GM19467 (cell line): ENCODE measurements around the gene RALGAPA2.

Experiments
- ATAC-seq: cut with Tn5 transposase; IDR thresholded peaks from one replicate; pipeline ENCODE4 v1.9.1; 2021; ENCODE audit warnings: mild to moderate bottlenecking, moderate library complexity; ENCODE audit not compliant: unreplicated experiment

The RALGAPA2 gene

DNA sequence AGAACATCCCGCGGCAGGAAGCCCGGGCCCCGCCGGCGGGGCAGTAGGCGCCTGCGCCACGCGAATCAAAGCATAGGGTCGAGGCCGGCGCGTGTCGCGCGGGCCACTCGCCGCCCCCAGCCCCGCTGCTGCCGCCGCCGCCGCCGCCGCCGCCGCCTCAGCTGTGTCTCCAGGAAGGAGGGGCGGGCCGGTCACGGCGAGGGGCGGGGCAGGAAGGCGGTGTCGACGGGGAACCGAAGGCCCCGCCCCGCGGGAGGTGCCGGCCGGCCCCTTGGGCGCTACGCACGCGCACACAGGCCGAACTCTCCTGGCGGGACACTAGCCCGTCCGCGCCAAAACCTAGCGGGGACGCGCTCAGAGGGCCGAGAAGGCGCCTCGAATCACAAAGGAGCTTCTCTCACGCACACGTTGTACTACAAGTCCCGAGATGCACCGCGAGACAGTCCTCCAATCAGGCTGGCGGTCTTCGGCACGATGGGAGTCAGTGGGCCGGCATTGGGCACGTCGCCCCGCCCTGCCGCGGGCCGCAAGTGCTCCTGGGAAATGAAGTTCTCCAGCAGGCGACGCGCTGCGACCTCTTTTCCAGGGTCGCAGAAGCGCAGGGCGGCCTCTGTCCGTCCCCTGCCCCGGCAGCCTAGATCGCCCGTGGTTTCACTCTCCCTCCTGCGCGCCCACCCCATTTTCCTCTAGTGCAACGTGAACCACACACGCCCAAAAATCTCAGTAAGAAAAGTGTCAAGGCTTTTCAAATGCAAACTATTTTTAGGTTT, at the start of gene RALGAPA2:
TSS of gene RALGAPA2 (minus strand) at position 171 of the 770 bp plus-strand sequence. CDS start at position 7, 164 bp downstream.
- ATAC-seq, result peak; percentile 97

DNA sequence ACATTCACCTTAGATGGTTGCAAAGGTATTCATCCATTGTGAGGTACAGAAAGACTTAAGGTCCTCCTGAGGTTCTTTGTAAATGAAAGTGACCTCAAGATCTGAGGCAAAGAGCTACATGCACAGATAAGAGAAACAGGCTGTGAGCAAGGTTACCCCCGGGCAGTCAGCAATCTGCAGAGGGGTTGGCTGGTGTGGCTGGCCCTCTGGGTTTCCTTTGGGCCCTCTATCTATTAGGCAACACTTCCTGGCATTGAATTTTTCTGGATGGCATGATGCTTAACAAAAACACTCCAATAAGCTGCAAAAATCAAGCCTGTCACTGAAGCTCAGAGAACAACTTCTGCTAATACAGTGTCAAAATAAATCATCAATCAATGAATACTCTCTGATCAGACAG, 48.9 kb upstream of the RALGAPA2 start:
- no peak for ATAC-seq

DNA sequence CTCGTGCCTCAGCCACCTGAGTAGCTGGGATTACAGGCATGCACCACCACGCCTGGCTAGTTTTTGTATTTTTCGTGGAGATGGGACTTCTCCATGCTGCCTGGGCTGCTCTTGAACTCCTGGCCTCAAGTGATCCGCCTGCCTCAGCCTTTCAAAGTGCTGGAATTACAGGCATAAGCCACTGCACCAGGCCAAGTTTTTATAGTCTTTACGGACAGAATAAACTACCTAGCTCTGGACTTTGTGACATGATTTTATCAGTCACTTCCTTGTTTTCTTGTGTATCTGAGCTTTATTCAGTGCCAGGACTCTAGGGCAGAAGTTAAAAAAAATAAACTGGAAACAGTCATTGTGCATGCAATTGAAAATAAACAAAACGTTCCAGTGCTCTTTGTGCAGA, 46.7 kb upstream of the RALGAPA2 start:
- no peak for ATAC-seq

DNA sequence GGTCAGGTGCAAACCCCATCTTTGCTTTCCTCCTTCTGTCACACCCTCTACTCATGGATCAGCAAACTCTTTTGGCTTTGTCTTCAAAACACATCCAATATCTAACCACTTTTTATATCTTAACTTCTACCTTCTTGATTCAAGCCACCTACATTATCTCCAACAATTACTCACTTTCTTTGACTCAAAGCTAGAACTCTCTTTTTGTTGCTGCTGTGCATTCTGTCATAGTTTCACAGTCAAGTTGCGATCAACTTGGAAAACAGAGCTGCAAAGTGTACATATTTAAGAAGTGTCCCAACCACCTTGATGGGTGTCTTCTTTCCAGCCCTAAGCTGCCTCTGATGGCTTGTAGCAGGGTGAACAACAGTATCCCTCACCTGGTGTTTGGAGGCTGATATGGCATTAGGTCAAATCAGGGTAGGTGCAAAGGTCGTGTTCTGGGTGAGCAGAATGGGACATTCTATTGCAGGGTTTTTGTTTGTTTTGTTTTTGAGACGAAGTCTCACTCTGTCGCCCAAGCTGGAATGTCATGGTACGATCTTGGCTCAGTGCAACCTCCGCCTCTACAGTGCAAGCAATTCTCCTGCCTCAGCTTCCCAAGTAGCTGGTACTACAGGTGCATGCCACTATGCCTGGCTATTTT, 43.4 kb upstream of the RALGAPA2 start:
- no peak for ATAC-seq

DNA sequence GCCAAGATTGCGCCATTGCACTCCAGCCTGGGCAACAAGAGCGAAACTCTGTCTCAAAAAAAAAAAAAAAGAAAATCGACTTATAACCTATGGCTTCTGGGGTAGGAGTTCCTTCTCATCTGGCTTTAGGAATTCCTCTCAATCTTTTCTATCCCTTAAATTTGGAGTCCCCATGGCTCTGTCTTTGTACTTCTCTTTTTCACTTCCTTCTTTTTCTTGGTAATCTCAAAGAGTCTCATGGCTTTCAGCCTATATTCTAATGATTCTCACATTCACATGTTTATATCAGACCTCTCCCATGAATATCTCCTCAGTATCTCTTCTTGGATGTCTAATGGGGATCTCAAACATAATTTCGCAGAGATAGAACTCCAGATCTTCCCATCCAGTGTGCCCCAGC, 42.8 kb upstream of the RALGAPA2 start:
- ATAC-seq, result no peak

DNA sequence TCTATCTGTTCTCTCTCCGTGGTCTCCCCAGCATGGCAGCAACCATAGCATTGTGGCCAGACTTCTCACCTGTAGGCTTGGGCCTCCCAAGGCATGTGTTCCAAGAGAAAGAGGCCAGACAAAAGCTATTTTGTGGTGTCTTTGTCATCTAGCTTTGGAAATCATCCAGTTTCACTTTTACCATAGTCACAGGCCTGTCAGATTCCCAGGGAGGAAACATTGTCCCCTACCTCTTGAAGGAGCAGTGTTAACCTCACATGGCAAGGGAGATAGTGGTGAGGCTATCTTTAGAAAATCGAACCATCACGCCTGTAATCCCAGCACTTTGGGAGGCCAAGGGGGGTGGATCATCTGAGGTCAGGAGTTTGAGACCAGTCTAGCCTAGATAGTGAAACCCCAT, 42.3 kb upstream of the RALGAPA2 start:
- ATAC-seq, result no peak

DNA sequence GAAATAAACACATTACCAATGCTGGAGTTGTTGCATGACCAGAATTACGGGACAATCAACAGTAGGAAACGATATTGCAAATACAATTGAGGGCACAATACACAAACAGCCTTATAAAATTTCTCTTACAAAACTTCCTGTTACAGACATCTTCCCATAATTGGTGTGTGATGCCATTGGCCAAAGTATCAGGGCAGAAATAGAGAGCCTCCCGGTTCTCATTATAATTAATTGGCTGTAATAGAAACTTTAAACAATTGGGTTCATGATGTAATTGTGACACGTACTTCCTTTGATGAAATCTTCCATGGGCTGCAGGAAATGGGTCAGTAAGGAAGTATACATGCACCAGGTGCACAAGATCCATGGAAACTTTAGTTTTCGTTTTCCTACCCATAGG, 40.3 kb upstream of the RALGAPA2 start:
- no peak for ATAC-seq

DNA sequence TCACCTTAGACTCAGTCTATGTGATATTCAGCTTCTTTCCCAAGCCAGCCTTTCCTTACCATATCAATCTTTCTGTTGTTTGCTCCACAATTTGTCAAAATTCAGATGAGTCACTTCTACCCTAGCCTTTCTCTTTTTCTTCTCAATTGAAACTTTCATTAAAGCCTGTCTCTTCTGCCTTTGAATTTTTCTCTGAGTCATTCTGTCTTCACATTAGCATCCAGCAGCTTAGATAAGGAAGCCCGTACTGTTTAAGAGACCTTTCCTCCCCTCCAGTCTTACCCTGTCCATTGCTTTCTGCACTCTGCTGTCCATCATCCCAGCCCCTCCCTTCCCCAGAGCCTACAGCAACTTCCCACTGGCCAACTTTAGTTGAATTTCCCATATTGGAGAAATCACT, 34.9 kb upstream of the RALGAPA2 start:
- no peak for ATAC-seq

DNA sequence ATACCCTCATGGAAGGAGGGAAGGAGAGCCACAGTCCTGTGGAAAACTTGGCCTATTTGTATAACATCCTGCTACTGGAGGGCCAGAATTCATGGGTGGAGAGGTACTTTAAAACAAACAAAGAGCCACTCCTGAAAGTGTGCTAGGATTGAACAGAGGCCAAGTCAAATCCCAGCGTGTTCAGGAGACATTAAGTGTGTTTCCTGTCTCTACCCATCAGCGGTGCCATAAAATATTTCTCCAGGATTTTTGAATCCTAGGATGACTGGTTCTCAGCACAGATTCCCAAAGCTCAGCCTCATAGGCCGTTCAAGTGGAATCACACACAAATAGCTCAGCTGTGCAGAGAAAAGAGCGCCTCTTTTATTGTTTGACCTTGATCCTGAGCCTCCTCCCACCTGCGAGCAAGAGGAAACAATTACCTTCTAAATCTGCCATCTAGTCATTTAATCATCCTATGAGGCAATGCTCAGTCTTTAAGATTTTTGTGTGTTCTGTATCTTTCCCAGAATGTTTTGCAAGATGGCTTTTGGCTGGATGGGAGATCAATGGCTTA, 31.8 kb upstream of the RALGAPA2 start:
- ATAC-seq, result no peak

DNA sequence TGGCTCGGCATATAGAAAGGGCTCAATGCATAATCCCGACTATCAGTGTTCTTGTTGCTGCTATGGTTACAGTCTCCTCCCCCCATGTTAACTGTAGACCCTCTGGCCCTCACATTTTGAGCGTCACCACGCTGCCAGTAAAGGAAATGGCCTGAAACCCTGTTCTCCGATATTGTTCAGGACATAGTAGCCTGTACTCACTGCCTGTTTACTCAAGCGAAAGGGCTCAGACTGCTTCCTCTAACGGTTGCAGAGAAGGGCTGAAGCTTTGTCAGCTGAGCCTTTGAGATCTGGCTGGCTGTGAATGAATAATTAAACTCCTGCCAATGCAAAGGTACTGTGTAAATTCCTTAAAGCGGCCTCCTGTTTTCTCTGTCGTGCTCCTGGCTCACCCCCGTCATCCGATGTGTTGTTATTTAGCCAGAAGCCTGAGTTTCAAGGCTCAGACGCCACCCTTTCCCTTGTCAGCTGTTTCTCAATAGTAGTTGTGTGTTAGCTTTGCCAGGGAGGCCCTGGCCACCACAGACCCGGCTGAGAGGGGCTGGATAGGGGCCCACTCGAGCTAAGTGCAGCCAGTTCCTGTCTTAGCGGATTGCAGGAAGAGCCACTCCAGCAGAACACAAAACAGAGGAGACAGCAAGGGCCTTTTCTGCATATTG, 31.2 kb upstream of the RALGAPA2 start:
- no peak for ATAC-seq

DNA sequence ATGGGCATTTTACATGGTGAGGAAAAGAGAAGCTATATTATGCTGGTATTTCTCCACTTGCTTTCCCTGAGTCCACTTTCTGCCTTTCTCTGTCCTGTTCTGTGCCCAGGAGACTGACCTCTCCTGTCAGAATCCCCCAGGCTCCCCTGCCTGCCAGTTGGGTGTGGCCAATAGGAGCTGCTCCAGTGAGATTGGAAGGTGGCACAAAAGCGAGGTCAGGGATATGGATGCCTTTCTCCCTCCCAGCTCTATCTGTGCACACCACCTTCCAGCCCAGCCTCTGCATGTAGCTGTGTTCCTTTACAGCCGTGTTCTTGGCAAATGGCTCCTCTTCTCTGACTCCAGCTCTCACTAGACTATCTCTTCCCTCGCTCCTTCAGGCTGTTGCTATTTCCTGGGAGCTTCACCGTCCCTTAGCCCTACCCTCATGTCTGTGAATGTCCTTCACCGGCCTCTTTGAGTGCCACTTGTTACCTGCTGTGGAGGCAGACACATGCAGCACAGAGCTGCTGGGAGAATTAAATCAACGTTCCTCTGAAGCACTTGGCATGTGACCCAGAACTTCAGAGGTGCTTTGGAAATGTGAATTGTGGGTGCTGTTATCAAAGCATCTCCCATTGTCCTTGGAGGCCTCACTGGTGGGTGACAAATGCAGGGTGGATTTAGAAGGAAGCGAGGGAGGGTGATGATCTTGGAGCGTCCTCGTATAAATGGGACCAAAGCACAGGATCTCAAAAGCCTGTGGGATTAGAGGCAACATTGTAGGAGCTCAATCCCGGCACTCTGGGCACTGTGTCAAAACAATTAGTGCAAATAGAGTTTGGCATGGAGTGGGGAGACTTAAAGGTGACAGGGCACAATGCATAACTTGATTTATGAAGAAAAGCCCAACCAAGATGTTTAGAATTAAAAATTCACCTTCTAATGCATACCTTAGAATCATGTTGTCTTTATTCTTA, 28.9 kb upstream of the RALGAPA2 start:
- ATAC-seq, result no peak

DNA sequence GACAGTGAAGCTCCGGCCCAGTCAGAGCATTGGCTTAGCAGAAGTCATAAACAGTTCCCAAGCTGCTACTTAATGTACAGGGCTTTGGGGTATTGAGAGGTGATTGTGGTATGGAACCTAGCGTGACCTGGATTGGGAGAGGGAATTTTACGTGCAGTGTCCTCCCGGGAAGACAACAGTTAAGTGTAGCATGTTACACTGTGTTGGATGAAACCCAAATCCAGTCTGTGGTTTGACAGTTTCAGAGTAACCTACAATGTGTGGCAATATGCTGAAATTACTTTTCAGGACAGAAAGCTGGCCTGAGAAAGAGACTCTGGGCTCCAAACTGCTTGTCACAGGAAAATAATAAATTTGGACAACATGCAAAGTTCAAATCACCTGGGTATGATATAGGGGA, 28.1 kb upstream of the RALGAPA2 start:
- no peak for ATAC-seq

DNA sequence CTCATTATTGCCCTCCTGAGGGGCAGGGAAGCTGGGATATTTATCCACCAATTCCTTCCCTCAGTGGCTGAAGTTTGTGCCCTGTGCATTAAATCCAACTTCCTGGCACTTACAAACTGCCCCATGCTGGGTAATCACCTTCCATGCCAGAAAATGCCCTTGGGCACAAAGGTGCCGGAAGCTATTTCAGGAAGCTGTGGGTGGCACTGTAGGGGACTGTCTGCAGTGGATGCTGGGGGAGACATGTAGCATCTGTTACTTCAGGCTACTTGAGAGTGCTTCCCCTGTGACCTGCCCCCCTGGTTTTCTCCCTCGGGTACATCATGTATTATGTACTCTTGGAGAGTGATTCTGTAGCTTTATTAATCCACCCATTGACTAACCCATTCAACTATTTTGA, 24.7 kb upstream of the RALGAPA2 start:
- no peak for ATAC-seq

DNA sequence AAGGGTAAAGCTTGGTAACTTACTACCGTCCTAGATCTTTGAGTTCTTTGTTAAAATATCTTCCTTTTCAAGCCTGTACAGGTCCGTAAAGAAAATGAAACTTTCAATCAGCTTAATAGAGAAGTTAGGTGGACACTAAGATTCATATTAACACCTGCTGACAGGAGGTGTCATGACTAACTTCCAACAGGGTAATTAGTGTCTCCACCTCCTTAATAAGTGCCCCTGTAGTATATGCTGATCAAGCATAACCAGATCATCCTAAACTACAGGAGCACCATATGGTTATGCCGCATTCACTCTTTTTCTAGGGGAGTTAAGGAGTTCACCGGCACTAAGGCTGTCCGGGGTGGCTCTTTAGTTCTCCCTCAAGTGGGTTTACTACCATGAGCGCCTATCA, 23.9 kb upstream of the RALGAPA2 start:
- no peak for ATAC-seq

DNA sequence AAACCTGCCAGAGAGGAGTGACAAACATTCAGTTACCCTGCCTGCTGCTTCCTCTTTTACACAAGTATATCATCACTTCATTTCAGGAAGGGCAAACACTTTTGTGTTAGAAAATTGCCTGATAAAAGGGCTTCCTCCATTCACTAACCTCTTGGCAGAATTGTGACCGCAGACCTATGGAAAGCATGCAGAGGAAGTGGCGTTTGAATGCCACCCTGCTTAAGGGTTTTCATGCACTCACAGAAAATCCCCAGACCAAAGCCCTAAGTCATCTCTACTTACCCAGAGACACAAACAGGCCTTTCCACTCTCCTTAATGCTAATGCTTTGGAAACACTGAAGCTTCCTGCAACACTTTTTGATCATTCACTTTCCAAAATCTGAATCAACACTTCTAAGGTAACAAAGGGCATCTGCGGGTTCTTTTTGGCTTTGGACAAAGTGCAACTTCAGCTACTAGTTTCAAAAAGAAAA, 22.1 kb upstream of the RALGAPA2 start:
- no peak for ATAC-seq

DNA sequence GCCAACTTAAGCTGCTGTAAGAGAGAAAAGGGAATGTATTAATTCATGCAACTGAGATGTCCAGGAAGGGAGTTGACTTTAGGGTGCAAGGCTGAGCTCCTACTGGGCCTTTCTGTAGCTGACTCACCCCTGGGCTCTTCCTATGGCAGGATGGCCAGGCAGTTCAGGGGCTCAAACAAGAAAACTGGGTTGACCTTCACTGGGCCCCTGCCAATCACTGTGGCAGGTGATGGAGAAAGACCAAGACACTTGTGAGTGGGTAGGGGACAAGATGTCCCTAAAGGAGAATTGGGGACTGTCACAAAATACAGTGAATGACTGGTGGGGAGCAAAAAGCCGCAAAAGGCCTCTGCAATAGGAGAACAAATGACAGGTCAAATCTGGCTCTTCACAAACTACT, 21.5 kb upstream of the RALGAPA2 start:
- ATAC-seq, result no peak

DNA sequence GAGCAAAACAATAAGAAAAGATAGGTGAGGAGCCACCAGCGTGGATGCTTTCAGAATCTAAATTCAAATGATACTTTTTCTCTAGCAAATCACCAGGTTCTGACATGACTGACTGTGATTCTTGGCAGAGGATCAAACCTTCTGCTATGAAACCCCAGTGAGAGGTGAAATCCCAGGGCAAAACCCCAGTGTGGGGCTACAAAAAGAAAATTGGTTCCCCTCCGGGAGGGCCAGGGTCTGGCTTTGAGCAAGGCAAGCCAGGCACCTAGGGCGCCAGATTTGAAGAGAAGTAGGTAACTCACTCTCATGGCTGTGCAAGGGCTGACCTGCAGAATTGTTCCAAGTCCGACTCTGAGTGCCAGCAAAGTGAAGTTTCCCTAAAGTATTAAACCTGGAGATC, 20.2 kb upstream of the RALGAPA2 start:
- ATAC-seq, result no peak

DNA sequence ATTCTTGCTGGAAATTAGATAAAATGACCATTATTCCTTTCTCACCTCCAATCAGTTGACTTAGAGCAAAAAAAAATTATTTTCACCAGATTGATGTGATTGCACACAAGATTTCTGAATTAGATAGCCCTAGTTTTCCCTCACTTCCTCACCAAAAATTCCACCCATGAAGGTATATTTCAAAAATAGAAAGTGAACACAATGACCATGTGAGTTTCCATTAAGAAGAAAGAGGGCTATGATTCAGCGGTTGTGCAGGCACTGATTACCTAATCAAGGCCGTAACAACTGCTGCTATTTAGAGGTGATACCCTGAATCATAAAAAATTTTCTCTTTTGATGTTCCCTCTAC, 19.5 kb upstream of the RALGAPA2 start:
- ATAC-seq, result no peak

DNA sequence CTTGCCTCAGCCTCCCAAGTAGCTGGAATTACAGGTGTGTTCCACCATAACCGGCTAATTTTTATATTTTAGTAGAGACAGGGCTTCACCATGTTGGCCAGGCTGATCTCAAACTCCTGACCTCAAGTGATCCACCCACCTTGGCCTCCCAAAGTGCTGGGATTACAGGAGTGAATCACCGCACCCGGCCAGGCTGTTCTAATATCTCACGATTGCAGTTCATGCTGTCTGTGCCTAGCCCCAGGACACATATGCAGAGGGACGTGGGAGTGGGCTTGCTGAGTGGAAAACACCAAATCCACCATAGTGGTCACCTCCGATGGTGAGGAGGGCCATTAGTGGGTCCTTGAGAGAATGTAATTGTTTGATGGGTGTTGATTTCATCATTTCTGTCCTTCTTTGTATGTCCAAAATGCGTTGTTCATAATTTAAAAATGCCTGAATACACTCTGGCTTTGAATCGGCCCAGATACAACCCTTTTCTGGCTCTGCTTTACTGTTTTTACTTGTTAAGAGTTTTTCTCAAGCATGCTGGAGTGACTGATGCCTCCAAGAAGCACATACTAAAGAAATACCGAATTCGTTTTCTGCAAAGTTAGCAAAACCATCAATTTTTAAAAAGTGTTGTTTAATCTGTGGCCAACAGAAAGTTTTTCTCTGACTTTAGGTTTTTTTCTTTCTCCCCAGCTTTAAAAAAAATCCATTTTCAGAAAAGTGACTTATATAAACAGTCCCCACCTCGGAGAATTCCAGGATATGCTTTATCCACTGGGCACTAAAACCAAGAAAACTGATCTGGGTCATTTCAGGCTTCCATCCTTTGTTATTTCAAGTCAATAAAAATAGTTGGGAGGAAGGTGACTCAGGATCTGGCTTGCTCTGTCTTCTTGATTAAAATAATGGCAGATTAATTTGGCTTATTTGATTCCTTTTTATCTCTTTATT, 18.8 kb upstream of the RALGAPA2 start:
- no peak for ATAC-seq

DNA sequence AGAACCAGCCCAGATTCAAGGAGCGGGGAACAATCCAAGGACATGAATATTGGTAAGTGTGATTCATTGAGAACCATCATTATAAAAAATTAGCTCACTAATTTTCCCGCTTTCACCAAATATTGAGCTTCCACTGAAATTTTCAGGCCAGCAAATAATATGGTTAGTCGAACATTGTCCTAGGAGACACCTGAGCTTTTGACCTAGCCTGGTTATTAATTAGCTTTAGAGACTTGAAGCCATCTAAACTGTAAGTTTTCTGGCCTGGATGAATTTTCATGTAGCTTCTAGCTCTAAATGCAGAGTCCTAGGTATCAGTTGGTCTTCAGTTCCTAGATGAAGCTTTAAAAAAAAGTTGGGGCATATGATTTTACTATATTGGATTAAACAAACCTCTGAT, 17.1 kb upstream of the RALGAPA2 start:
- no peak for ATAC-seq
